Body of pancreas (tissue), 4 donors: Measurements from ENCODE around the gene CRELD2. TPM values are rescaled to one million over a fixed set of nuclear protein-coding genes. Genes with fewer than 3 reads are reported as not detected.

Experiments
- microRNA-seq, 2 donors: library from miRNA; unstranded; fragments of <30 nt; microRNA quantifications; one replicate each; pipeline ENCODE4, GENCODE V29; 2016; ENCODE audit warnings: borderline number of aligned reads in 2 of 2, borderline replicate concordance in 2 of 2
- small RNA-seq: library from RNA; depleted of rRNA; stranded (forward); fragments of <200 nt; gene quantifications from one replicate; pipeline ENCODE3, GENCODE V24; 2016
- total RNA-seq, 2 donors: library from RNA; depleted of rRNA; stranded (reverse); fragments of >200 nt; gene quantifications; one replicate each; pipeline ENCODE4 v1.1.0, GENCODE V29; 2016

The CRELD2 gene
- total RNA-seq, 2 donors from 2014 or later, result 73.9 to 201 TPM

Small RNA genes within 50 kb of the gene (microRNA-seq; reads per million reads assigned to microRNA genes)
- 0 reads per million in 2 donors for gene MIR6821

Small RNA genes within 50 kb of the gene (small RNA-seq; reads per million reads assigned to genes)
- not detected for gene MIR6821

Other genes starting within 250 kb of the CRELD2 start
- gene BRD1, start 90.8 kb upstream of the CRELD2 start, total RNA-seq, result 10 to 100 TPM; 21.8 to 36.9 TPM
- 10 to 100 TPM in 1 of 2 donors, 1 to 10 TPM in 1; 9.6 to 17.1 TPM for gene ZBED4, start 64.8 kb upstream of the CRELD2 start, total RNA-seq
- 10 to 100 TPM; 16.2 to 17.9 TPM for gene ALG12, start 196 bp upstream of the CRELD2 start, total RNA-seq
- gene PIM3, start 42.1 kb downstream of the CRELD2 start, total RNA-seq, result 10 to 100 TPM; 57.3 to 98.9 TPM
- not detected for gene IL17REL, start 94.1 kb downstream of the CRELD2 start, total RNA-seq
- not detected for gene TTLL8, start 139.7 kb downstream of the CRELD2 start, total RNA-seq
- not detected for gene MLC1, start 166.8 kb downstream of the CRELD2 start, total RNA-seq
- under 1 TPM in 1 of 2 donors, not detected in 1; 0.52 TPM for gene MOV10L1, start 171.4 kb downstream of the CRELD2 start, total RNA-seq